Transverse colon (tissue), 4 donors: ENCODE results near the gene DIAPH3. TPM values are rescaled to one million over a fixed set of nuclear protein-coding genes. Genes with fewer than 3 reads are reported as not detected.

Experiments used
- DNase-seq: peaks from one replicate; pipeline ENCODE4 v3.0.0-alpha.2; 2019
- H3K27ac ChIP-seq, 4 donors: fragments of 200-600 bp; sonication (generic); 2 replicates each; pipeline ENCODE4 v1.5.1; 2016 to 2018; ENCODE audit warnings: inconsistent platforms in 4 of 4
- H3K27me3 ChIP-seq: fragments of 200-600 bp; sonication (generic); 2 replicates; pipeline ENCODE4 v1.5.1; 2017; ENCODE audit warnings: inconsistent platforms
- H3K36me3 ChIP-seq, 4 donors: fragments of 200-600 bp; sonication (generic); 2 replicates each; pipeline ENCODE4 v1.5.1; 2017 to 2019; ENCODE audit warnings: inconsistent platforms in 4 of 4
- H3K4me1 ChIP-seq, 4 donors: fragments of 200-600 bp; sonication (generic); 2 replicates each; pipeline ENCODE4 v1.5.1; 2017 to 2020; ENCODE audit warnings: inconsistent platforms in 4 of 4
- H3K4me3 ChIP-seq, 4 donors: fragments of 200-600 bp; sonication (generic); 1 replicate in 1 of 4; 2 replicates in 3 of 4; pipeline versions ENCODE4 v1.5.1 to v1.6.1; 2017 to 2019; ENCODE audit warnings: inconsistent platforms in 4 of 4
- H3K9me3 ChIP-seq, 2 donors: fragments of 200-600 bp; sonication (generic); 2 replicates each; pipeline ENCODE4 v1.5.1; 2017 to 2019; ENCODE audit warnings: inconsistent platforms in 2 of 2
- CTCF ChIP-seq, 5 experiments: fragments of 200-600 bp in 3 of 5; fragments of 450-650 bp in 2 of 5; sonication (generic) in 3 of 5; IDR thresholded peaks; 1 replicate in 2 of 5; 2 replicates in 3 of 5; pipeline ENCODE4 v1.5.1; 2016 to 2017; ENCODE audit warnings: antibody characterized with exemption in 5 of 5, inconsistent platforms in 3 of 5, mild to moderate bottlenecking in 2 of 5, moderate library complexity in 1 of 5
- EP300 ChIP-seq: sonication (generic); formaldehyde crosslinking; IDR thresholded peaks from one replicate; pipeline ENCODE4 v1.6.1; 2017; ENCODE audit warnings: antibody characterized with exemption, low read depth
- POLR2A ChIP-seq: fragments of 450-650 bp; IDR thresholded peaks from one replicate; pipeline ENCODE4 v1.6.1; 2016; ENCODE audit warnings: antibody characterized with exemption, mild to moderate bottlenecking, moderate library complexity
- POLR2AphosphoS5 ChIP-seq, 3 donors: sonication (generic); formaldehyde crosslinking; IDR thresholded peaks; one replicate each; pipeline ENCODE4 v1.6.1; 2016; ENCODE audit warnings: antibody characterized with exemption in 3 of 3
- WGBS, 2 donors: methylation state at CpG; one replicate each; pipeline ENCODE4 v1.1.5; 2018; ENCODE audit warnings: low coverage in 1 of 2; 5-methylcytosine and 5-hydroxymethylcytosine counted together
- in situ Hi-C, 4 donors: fragments of 200-750 bp; cut with MboI; loops; one replicate each; pipeline versions ENCODE4 v1.15.0 to v1.15.1; 2017; ENCODE audit warnings: low sequenced_read_pairs in 3 of 4, low pct_ligation_motif_present in 1 of 4, low pct_unique_long_range_greater_than_20kb in 1 of 4
- intact Hi-C: fragments of 100-400 bp; cut with DNase I; formaldehyde crosslinking; loops from one replicate; pipeline ENCODE4 v1.15.1; 2023; ENCODE audit warnings: low total_unique reads
- total RNA-seq, 4 donors: library from RNA; depleted of rRNA; stranded (reverse); fragments of >200 nt; gene quantifications; one replicate each; pipeline ENCODE4 v1.1.0, GENCODE V29; 2016

Gene DIAPH3
- total RNA-seq, 4 donors from 2014 or later, result 0.95 to 1.6 (median 1.2) TPM

- Histone ChIP-seq H3K27me3 (no peaks in the 10 kb centered on the region), H3K4me3 (no peak overlapping the region), H3K4me1 (no peaks in the 10 kb centered on the region), H3K9me3 (no peaks in the 10 kb centered on the region), H3K27ac (no peak overlapping the region), H3K36me3 (no peaks in the 10 kb centered on the region)
- in situ Hi-C loops, result loop anchor here in 3 of 4 donors (10.0 to 25.0 kb wide), 3 partner anchors 219 to 519 kb away; no protein-coding TSS in a partner anchor
- DNase-seq, result no peak
- intact Hi-C loops, result no loop called here
- WGBS, 2 donors, result 49 to 55% methylated on average over 7 of the region's 7 CpGs
- TF ChIP-seq POLR2AphosphoS5 (IDR thresholded peaks at IDR 0.05) (no peak), CTCF (IDR thresholded peaks at IDR 0.05) (peak; percentile 42 to 51 (median 47))
Observed at GRCh38 chr13:59906413-59907049, 257.2 kb downstream of the DIAPH3 start.

DNA sequence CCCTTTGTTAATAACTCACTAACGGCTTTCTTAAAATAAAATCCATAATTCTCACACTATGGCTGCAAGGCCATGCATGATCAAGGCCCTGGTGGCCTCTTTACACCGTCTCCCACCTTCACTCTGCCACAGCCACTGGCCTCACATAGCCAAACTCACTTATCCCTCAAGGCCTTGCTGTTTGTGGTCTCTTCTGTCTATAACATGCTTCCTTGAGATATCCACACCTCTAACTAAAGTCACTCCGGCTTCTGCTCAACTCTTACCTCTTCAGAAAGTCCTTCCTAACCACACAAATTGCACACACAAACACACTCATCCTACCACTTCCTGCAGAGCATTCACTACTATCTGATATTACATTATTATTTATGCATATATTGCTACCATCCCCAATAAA is 262.5 kb downstream of the DIAPH3 start:
- WGBS, 2 donors, result 83 to 90% methylated on average over 3 of the region's 3 CpGs
- intact Hi-C loops, result no loop called here
- Histone ChIP-seq H3K36me3 (no peaks in the 10 kb centered on the region), H3K4me3 (no peak overlapping the region), H3K27me3 (no peaks in the 10 kb centered on the region), H3K9me3 (no peaks in the 10 kb centered on the region), H3K4me1 (no peaks in the 10 kb centered on the region), H3K27ac (no peak overlapping the region)
- no peak for TF ChIP-seq CTCF (IDR thresholded peaks at IDR 0.05)
- no peak for TF ChIP-seq POLR2A
- no peak for TF ChIP-seq EP300
- TF ChIP-seq POLR2AphosphoS5 (IDR thresholded peaks at IDR 0.05), result no peak
- no peak for DNase-seq
- in situ Hi-C loops, result loop anchor here in 3 of 4 donors (10.0 to 25.0 kb wide), 3 partner anchors 214 to 514 kb away; no protein-coding TSS in a partner anchor

- TF ChIP-seq POLR2A (no peak), POLR2AphosphoS5 (IDR thresholded peaks at IDR 0.05) (no peak), EP300 (no peak), CTCF (IDR thresholded peaks at IDR 0.05) (no peak)
- no peak overlapping the region for H3K27ac ChIP-seq
- intact Hi-C loops (no loop called here), in situ Hi-C loops (no loop called here)
- no peaks in the 10 kb centered on the region for H3K27me3 ChIP-seq
- WGBS, 2 donors, result 56 to 70% methylated on average over 2 of the region's 2 CpGs
- no peak for DNase-seq
- H3K36me3 ChIP-seq, result no peaks in the 10 kb centered on the region
- no peak overlapping the region for H3K4me3 ChIP-seq
- no peaks in the 10 kb centered on the region for H3K4me1 ChIP-seq
- H3K9me3 ChIP-seq, result no peaks in the 10 kb centered on the region
Observed at GRCh38 chr13:59898066-59898465, 265.7 kb downstream of the DIAPH3 start.

GRCh38 chr13:59893266-59893665 is 270.5 kb downstream of the DIAPH3 start:
- WGBS, 2 donors, result 95 to 100% methylated on average over 1 of the region's 1 CpG
- no peak for TF ChIP-seq CTCF (IDR thresholded peaks at IDR 0.05)
- TF ChIP-seq EP300, result no peak
- TF ChIP-seq POLR2AphosphoS5 (IDR thresholded peaks at IDR 0.05), result no peak
- TF ChIP-seq POLR2A, result no peak
- H3K36me3 ChIP-seq, result no peaks in the 10 kb centered on the region
- no peaks in the 10 kb centered on the region for H3K9me3 ChIP-seq
- in situ Hi-C loops (no loop called here), intact Hi-C loops (no loop called here)
- H3K27me3 ChIP-seq, result no peaks in the 10 kb centered on the region
- H3K27ac ChIP-seq, result no peak overlapping the region
- no peak for DNase-seq
- H3K4me3 ChIP-seq, result no peak overlapping the region
- peaks cover 0 to 6% (median 0%) of the 10 kb centered on the region in 4 donors for H3K4me1 ChIP-seq
